ENCODE data around the gene ST8SIA5. TPM values are rescaled to one million over a fixed set of nuclear protein-coding genes. Genes with fewer than 3 reads are reported as not detected.

Gene ST8SIA5
- total and polyA plus RNA-seq, 10 of the 15 experiments (the other 5 are each of a cell fraction or from before 2014, with no cell fraction given) = 0.02 to 0.32 (median 0.12) TPM; not detected in 1

DNA sequence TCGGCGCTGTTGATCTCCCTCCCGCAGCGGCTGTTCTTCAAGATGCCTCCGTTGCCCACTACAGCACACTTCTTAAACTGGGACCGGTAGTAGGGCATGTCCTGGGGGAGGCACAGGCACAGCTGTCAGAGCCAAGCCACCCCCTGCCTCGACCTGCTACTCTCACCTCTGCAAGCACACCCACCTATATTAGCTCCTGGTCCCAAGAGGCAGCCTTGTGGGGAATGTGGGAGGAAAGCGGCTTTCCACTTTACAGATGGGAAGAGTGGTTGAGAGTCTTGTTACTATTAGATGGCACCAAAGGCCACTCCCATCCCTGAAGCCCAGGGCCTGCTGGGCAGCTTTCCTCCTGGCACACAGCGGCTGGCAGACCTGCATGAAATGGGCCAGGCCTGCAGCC, 70.7 kb downstream of the ST8SIA5 start:
- no peak for ATAC-seq
- no peak overlapping the region for H3K9ac ChIP-seq (ENCODE audit: control insufficient read depth, insufficient read depth, low read length)
- no peak for FAIRE-seq
- ChIA-PET POLR2A (no interaction called here), RAD21 (ENCODE audit: unreplicated experiment) (no interaction called here), CTCF (no interaction called here), SMC1A (ENCODE audit: uncharacterized antibody, unreplicated experiment) (no interaction called here)
- no peaks in the 10 kb centered on the region for H3K36me3 ChIP-seq (ENCODE audit: control insufficient read depth in 2 of 2, insufficient read depth in 2 of 2, low read length in 1 of 2)
- TF ChIP-seq BMI1 (IDR thresholded peaks at IDR 0.05; ENCODE audit: borderline replicate concordance) (no peak), KDM1A (IDR thresholded peaks at IDR 0.05; ENCODE audit: borderline replicate concordance) (no peak), HDAC2 (IDR thresholded peaks at IDR 0.05) (no peak), ZNF622 (IDR thresholded peaks at IDR 0.05) (no peak), STAT1 (conservative IDR thresholded peaks at IDR 0.05) (no peak), SP1 (IDR thresholded peaks at IDR 0.05; ENCODE audit: low read depth, low read length) (no peak), TAF1 (IDR thresholded peaks at IDR 0.05; ENCODE audit: borderline replicate concordance, low read depth, low read length) (no peak), RBBP5 (conservative IDR thresholded peaks at IDR 0.05) (no peak), NFIC (IDR thresholded peaks at IDR 0.05; ENCODE audit: low read depth, low read length) (no peak), NFXL1 (IDR thresholded peaks at IDR 0.05; ENCODE audit: borderline replicate concordance) (no peak), PML (IDR thresholded peaks at IDR 0.05; ENCODE audit: low read length) (no peak), NRF1 (conservative IDR thresholded peaks at IDR 0.05; ENCODE audit: low read depth, low read length) (no peak)
- TF ChIP-seq, protein P1, sequence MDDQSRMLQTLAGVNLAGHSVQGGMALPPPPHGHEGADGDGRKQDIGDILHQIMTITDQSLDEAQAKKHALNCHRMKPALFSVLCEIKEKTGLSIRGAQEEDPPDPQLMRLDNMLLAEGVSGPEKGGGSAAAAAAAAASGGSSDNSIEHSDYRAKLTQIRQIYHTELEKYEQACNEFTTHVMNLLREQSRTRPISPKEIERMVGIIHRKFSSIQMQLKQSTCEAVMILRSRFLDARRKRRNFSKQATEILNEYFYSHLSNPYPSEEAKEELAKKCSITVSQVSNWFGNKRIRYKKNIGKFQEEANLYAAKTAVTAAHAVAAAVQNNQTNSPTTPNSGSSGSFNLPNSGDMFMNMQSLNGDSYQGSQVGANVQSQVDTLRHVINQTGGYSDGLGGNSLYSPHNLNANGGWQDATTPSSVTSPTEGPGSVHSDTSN (IDR thresholded peaks at IDR 0.05; ENCODE audit: insufficient replicate concordance, low read depth, low read length) = no peak
- H2AFZ ChIP-seq (ENCODE audit: control insufficient read depth, low read depth, low read length) = no peak overlapping the region
- in situ Hi-C loops (cut with MboI) = no loop called here
- intact Hi-C loops (cut with micrococcal nuclease; ENCODE audit: unreplicated experiment) = no loop called here
- no peak overlapping the region for H3K4me3 ChIP-seq
- BruUV-seq (replicated peaks) = no TSS peak
- no peak for DNase-seq (ENCODE audit: low read depth, low spot score)
- no peaks in the 10 kb centered on the region for H4K20me1 ChIP-seq (ENCODE audit: control insufficient read depth, insufficient read depth)
- WGBS (ENCODE audit: insufficient coverage, insufficient replicate concordance, low lambda C conversion rate, missing lambda C conversion rate) = 66% methylated on average over 9 of the region's 9 CpGs
- no peaks in the 10 kb centered on the region for H3K4me1 ChIP-seq (ENCODE audit: control insufficient read depth, insufficient read depth, low read length)
- no peak overlapping the region for H3K27ac ChIP-seq (ENCODE audit: control insufficient read depth, insufficient read depth)
- no peaks in the 10 kb centered on the region for H3K27me3 ChIP-seq (replicated peaks in 1 of 2; ENCODE audit: control insufficient read depth in 2 of 2, insufficient read depth in 2 of 2, low read length in 1 of 2)
- no peak overlapping the region for H3K4me2 ChIP-seq (ENCODE audit: control insufficient read depth, insufficient read depth)
- no peaks in the 10 kb centered on the region for H3K9me3 ChIP-seq (replicated peaks; ENCODE audit: control insufficient read depth, insufficient read depth, low read length)
- H3K79me2 ChIP-seq (ENCODE audit: control insufficient read depth, insufficient read depth, low read length) = no peaks in the 10 kb centered on the region
